GM23338 (cell line): ENCODE measurements around the gene TJP1. TPM values are rescaled to one million over a fixed set of nuclear protein-coding genes. Genes with fewer than 3 reads are reported as not detected.
A peak's percentile ranks its signal among the peaks of the same experiment; 100 is the strongest.

ENCODE experiments used
- ATAC-seq: fragments of 200-7000 bp; cut with Tn5 transposase; 3 replicates; pipeline ENCODE4 v1.9.1; 2020
- DNase-seq: peaks from one replicate; pipeline ENCODE4 v3.0.0-alpha.2; 2015; ENCODE audit warnings: low spot score
- H2AFZ ChIP-seq: fragments of 200-600 bp; sonication (generic); 2 replicates; pipeline ENCODE4 v1.8.0; 2016; ENCODE audit warnings: antibody characterized with exemption, mild to moderate bottlenecking, moderate library complexity
- H3F3A ChIP-seq: fragments of 200-600 bp; sonication (generic); replicated peaks from 2 replicates; pipeline ENCODE4 v1.8.0; 2017; ENCODE audit warnings: antibody characterized with exemption, mixed run types, low read depth
- H3K27ac ChIP-seq: fragments of 200-600 bp; sonication (generic); 2 replicates; pipeline ENCODE4 v1.6.1; 2016; ENCODE audit warnings: low read depth
- H3K27me3 ChIP-seq: fragments of 200-600 bp; sonication (generic); 2 replicates; pipeline ENCODE4 v1.8.0; 2016; ENCODE audit warnings: mild to moderate bottlenecking, mixed run types, moderate library complexity; ENCODE audit not compliant: insufficient read depth
- H3K36me3 ChIP-seq: fragments of 200-600 bp; sonication (generic); 2 replicates; pipeline ENCODE4 v1.8.0; 2016; ENCODE audit warnings: mild to moderate bottlenecking; ENCODE audit not compliant: insufficient read depth
- H3K4me1 ChIP-seq: fragments of 200-600 bp; sonication (generic); 2 replicates; pipeline ENCODE4 v1.8.0; 2016; ENCODE audit warnings: mild to moderate bottlenecking, moderate library complexity; ENCODE audit not compliant: insufficient read depth
- H3K4me2 ChIP-seq: fragments of 200-600 bp; sonication (generic); 2 replicates; pipeline ENCODE4 v1.7.1; 2017; ENCODE audit warnings: mixed run types
- H3K4me3 ChIP-seq: fragments of 200-600 bp; sonication (generic); 2 replicates; pipeline ENCODE4 v1.6.1; 2016; ENCODE audit warnings: mixed run types
- H3K79me2 ChIP-seq: fragments of 200-600 bp; sonication (generic); replicated peaks from 2 replicates; pipeline ENCODE4 v1.8.0; 2017; ENCODE audit warnings: mild to moderate bottlenecking; ENCODE audit not compliant: insufficient read depth
- H3K9me2 ChIP-seq: fragments of 200-600 bp; sonication (generic); 2 replicates; pipeline ENCODE4 v1.8.0; 2017; ENCODE audit not compliant: insufficient read depth
- H4K20me1 ChIP-seq: fragments of 200-600 bp; sonication (generic); replicated peaks from 2 replicates; pipeline ENCODE4 v1.8.0; 2017; ENCODE audit warnings: mild to moderate bottlenecking; ENCODE audit not compliant: insufficient read depth
- H3K27ac Mint-ChIP-seq: 2 replicates; pipeline ENCODE4 v1.8.0; 2020; ENCODE audit warnings: inconsistent platforms, mild to moderate bottlenecking, moderate library complexity, mixed read lengths
- H3K27me3 Mint-ChIP-seq: 3 replicates; pipeline ENCODE4 v1.8.0; 2022; ENCODE audit warnings: low read depth, mild to moderate bottlenecking, moderate library complexity, mixed read lengths, inconsistent platforms; ENCODE audit not compliant: insufficient read depth, poor library complexity
- H3K36me3 Mint-ChIP-seq: 3 replicates; pipeline ENCODE4 v1.8.0; 2021; ENCODE audit warnings: low read depth, mild to moderate bottlenecking, inconsistent platforms, moderate library complexity, mixed read lengths
- H3K4me1 Mint-ChIP-seq: 3 replicates; pipeline ENCODE4 v1.8.0; 2020; ENCODE audit warnings: mild to moderate bottlenecking, inconsistent platforms, mixed read lengths
- H3K4me3 Mint-ChIP-seq: 3 replicates; pipeline ENCODE4 v1.8.0; 2021; ENCODE audit warnings: moderate library complexity, mild to moderate bottlenecking, inconsistent platforms, mixed read lengths
- H3K9me3 Mint-ChIP-seq: 3 replicates; pipeline ENCODE4 v1.8.0; 2020; ENCODE audit warnings: moderate library complexity, mild to moderate bottlenecking, inconsistent platforms, mixed read lengths
- CREB1 ChIP-seq: fragments of 250-450 bp; sonication (Bioruptor Pico); IDR thresholded peaks from 2 replicates; pipeline ENCODE4 v1.5.0; 2020; ENCODE audit warnings: low read depth, mild to moderate bottlenecking, moderate library complexity
- CTCF ChIP-seq, 2 experiments: fragments of 200-600 bp in 1 of 2; sonication (generic) in 1 of 2; conservative IDR thresholded peaks; 2 replicates each; pipeline versions ENCODE4 v1.5.1 to v1.6.1; 2016 to 2017; ENCODE audit warnings: antibody characterized with exemption in 2 of 2, low read depth in 2 of 2, mild to moderate bottlenecking in 2 of 2, moderate library complexity in 1 of 2
- ETS1 ChIP-seq: IDR thresholded peaks from 2 replicates; pipeline ENCODE4 v1.6.1; 2016; ENCODE audit warnings: antibody characterized with exemption
- EZH2 ChIP-seq: fragments of 200-600 bp; sonication (generic); IDR thresholded peaks from one replicate; pipeline ENCODE4 v1.8.0; 2017; ENCODE audit warnings: antibody characterized with exemption, mild to moderate bottlenecking, low read depth; ENCODE audit not compliant: unreplicated experiment
- NANOG ChIP-seq: IDR thresholded peaks from 2 replicates; pipeline ENCODE4 v1.6.1; 2016; ENCODE audit warnings: antibody characterized with exemption, borderline replicate concordance
- POLR2AphosphoS5 ChIP-seq: IDR thresholded peaks from 2 replicates; pipeline ENCODE4 v1.6.1; 2016; ENCODE audit warnings: antibody characterized with exemption, low read depth
- STAT1 ChIP-seq: IDR thresholded peaks from one replicate; pipeline ENCODE4 v1.6.1; 2016; ENCODE audit warnings: antibody characterized with exemption; ENCODE audit not compliant: unreplicated experiment
- ZNF114 ChIP-seq: fragments of 250-450 bp; sonication (Bioruptor Pico); IDR thresholded peaks from 2 replicates; pipeline ENCODE4 v1.5.0; 2020; ENCODE audit warnings: mild to moderate bottlenecking, moderate library complexity
- ZNF331 ChIP-seq: fragments of 250-450 bp; sonication (Bioruptor Pico); IDR thresholded peaks from 2 replicates; pipeline ENCODE4 v1.5.0; 2020; ENCODE audit warnings: low read depth, mild to moderate bottlenecking, moderate library complexity
- ZNF462 ChIP-seq: fragments of 250-450 bp; sonication (Bioruptor Pico); IDR thresholded peaks from 2 replicates; pipeline ENCODE4 v1.5.0; 2020; ENCODE audit warnings: mild to moderate bottlenecking, moderate library complexity
- polyA plus RNA-seq: library from polyadenylated mRNA; unstranded; fragments of >200 nt; fragmentation: Nextera tagmentation; extraction: Ambion mirVana; gene quantifications from 2 replicates; pipeline ENCODE4 v1.2.1, GENCODE V29; 2016
- total RNA-seq: library from RNA; depleted of rRNA; stranded (reverse); fragments of >200 nt; shearing (Covaris generic); gene quantifications from 2 replicates; pipeline ENCODE4 v1.2.3, GENCODE V29; 2014

The TJP1 gene
- total and polyA plus RNA-seq, 2 experiments from 2014 or later: 76.2 to 116 TPM

- H3K4me2 ChIP-seq: no peak overlapping the region
- H3K79me2 ChIP-seq: no peaks in the 10 kb centered on the region
- TF ChIP-seq CTCF (conservative IDR thresholded peaks at IDR 0.05; ENCODE audit: low read depth in 2 of 2) (peak; percentile 59 to 64), ZNF331 (CRISPR knock-in tag) (no peak)
- no peaks in the 10 kb centered on the region for H3K4me1 ChIP-seq
- H3K4me3 ChIP-seq: no peak overlapping the region
- peak; percentile 38 for DNase-seq
- Mint-ChIP-seq H3K27me3 (peaks cover 14% of the 10 kb centered on the region), H3K9me3 (no peaks in the 10 kb centered on the region; the same call in 2 of the 3 replicates), H3K36me3 (no peaks in the 10 kb centered on the region), H3K4me3 (no peak overlapping the region), H3K27ac (no peak overlapping the region; the same call in 1 of the 2 replicates), H3K4me1 (no peaks in the 10 kb centered on the region)
- H3K36me3 ChIP-seq: no peaks in the 10 kb centered on the region
- H4K20me1 ChIP-seq: no peaks in the 10 kb centered on the region
- no peak overlapping the region for H2AFZ ChIP-seq
- no peaks in the 10 kb centered on the region for H3K9me2 ChIP-seq
- no peak overlapping the region for H3K27ac ChIP-seq
- no peaks in the 10 kb centered on the region for H3F3A ChIP-seq
- no peak for ATAC-seq
- no peaks in the 10 kb centered on the region for H3K27me3 ChIP-seq
Observed at GRCh38 chr15:29692527-29692926, 129.7 kb downstream of the TJP1 start.

GRCh38 chr15:29690765-29691475, 131.3 kb downstream of the TJP1 start:
- no peaks in the 10 kb centered on the region for H3K27me3 ChIP-seq
- no peaks in the 10 kb centered on the region; the same call in none of the 3 replicates for H3K9me3 Mint-ChIP-seq
- no peaks in the 10 kb centered on the region for H3K4me1 Mint-ChIP-seq
- no peak overlapping the region for H2AFZ ChIP-seq
- peaks cover 7% of the 10 kb centered on the region for H3K27me3 Mint-ChIP-seq
- ATAC-seq (no peak), DNase-seq (no peak)
- H3K4me1 ChIP-seq: no peaks in the 10 kb centered on the region
- H3K27ac ChIP-seq: no peak overlapping the region
- no peaks in the 10 kb centered on the region for H3K9me2 ChIP-seq
- no peaks in the 10 kb centered on the region for H3F3A ChIP-seq
- no peaks in the 10 kb centered on the region for H4K20me1 ChIP-seq
- no peaks in the 10 kb centered on the region for H3K79me2 ChIP-seq
- no peaks in the 10 kb centered on the region for H3K36me3 ChIP-seq
- no peak overlapping the region for H3K27ac Mint-ChIP-seq
- H3K4me3 ChIP-seq: no peak overlapping the region
- no peaks in the 10 kb centered on the region for H3K36me3 Mint-ChIP-seq
- H3K4me2 ChIP-seq: no peak overlapping the region
- H3K4me3 Mint-ChIP-seq: no peak overlapping the region
- TF ChIP-seq ZNF114 (CRISPR knock-in tag) (no peak), NANOG (no peak), POLR2AphosphoS5 (no peak), CREB1 (CRISPR knock-in tag) (no peak), STAT1 (no peak), ZNF462 (no peak), ZNF331 (CRISPR knock-in tag) (no peak), ETS1 (no peak), EZH2 (no peak)
